Retinal pigment epithelial cell (primary cell): ENCODE measurements around the gene NDRG4.

Experiments used
- DNase-seq: peaks from one replicate; pipeline ENCODE4 v3.0.0-alpha.2; 2010; ENCODE audit warnings: low read depth
- H3K4me3 ChIP-seq: 2 replicates; pipeline ENCODE4 v1.5.1; 2011; ENCODE audit warnings: mild to moderate bottlenecking, low read length, control low read depth, moderate library complexity
- CTCF ChIP-seq: conservative IDR thresholded peaks from 2 replicates; pipeline ENCODE4 v1.5.1; 2011; ENCODE audit warnings: low read depth, low read length, control low read depth, inconsistent platforms

The NDRG4 gene

GRCh38 chr16:58515871-58516767, 16.2 kb downstream of the NDRG4 start:
- peak overlapping the region; percentile 75 for H3K4me3 ChIP-seq
- no peak for TF ChIP-seq CTCF
- DNase-seq, result no peak

- TF ChIP-seq CTCF, result no peak
- H3K4me3 ChIP-seq, result no peak overlapping the region
Measured at GRCh38 chr16:58516768-58517107, 16.8 kb downstream of the NDRG4 start.

GRCh38 chr16:58518083-58518979, 18.4 kb downstream of the NDRG4 start:
- no peak for DNase-seq
- H3K4me3 ChIP-seq, result no peak overlapping the region
- TF ChIP-seq CTCF, result no peak

More at GRCh38 chr16:58516768-58517107, 16.8 kb downstream of the NDRG4 start:
- no peak for DNase-seq

- TF ChIP-seq CTCF, result no peak
- DNase-seq, result no peak
- no peak overlapping the region for H3K4me3 ChIP-seq
Measured at GRCh38 chr16:58518980-58519368, 19.0 kb downstream of the NDRG4 start.

GRCh38 chr16:58519707-58520106, 19.8 kb downstream of the NDRG4 start:
- H3K4me3 ChIP-seq, result no peak overlapping the region
- DNase-seq, result no peak
- no peak for TF ChIP-seq CTCF

- no peak for TF ChIP-seq CTCF
- H3K4me3 ChIP-seq, result no peak overlapping the region
- DNase-seq, result no peak
Measured at GRCh38 chr16:58530179-58530578, 30.2 kb downstream of the NDRG4 start.

GRCh38 chr16:58532414-58532813, 32.5 kb downstream of the NDRG4 start:
- TF ChIP-seq CTCF, result no peak
- H3K4me3 ChIP-seq, result no peak overlapping the region
- DNase-seq, result no peak
